Suprapubic skin (tissue), 4 donors: ENCODE results near the gene TMEM94. TPM values are rescaled to one million over a fixed set of nuclear protein-coding genes. Genes with fewer than 3 reads are reported as not detected.
A peak's percentile ranks its signal among the peaks of the same experiment; 100 is the strongest.
"Not testable (repeated sequence)": the region's sequence is repeated elsewhere in the genome, so short reads cannot be mapped to it uniquely, and the experiment has no call there.

Experiments used
- DNase-seq, 2 donors: peaks; one replicate each; pipeline ENCODE4 v3.0.0-alpha.2; 2019; ENCODE audit warnings: low spot score in 2 of 2
- H3K27ac ChIP-seq: fragments of 200-600 bp; sonication (generic); one replicate; pipeline ENCODE4 v1.5.1; 2019
- H3K27me3 ChIP-seq: fragments of 200-600 bp; sonication (generic); one replicate; pipeline ENCODE4 v1.5.1; 2019
- H3K36me3 ChIP-seq: fragments of 200-600 bp; sonication (generic); one replicate; pipeline ENCODE4 v1.5.1; 2019
- H3K4me1 ChIP-seq: fragments of 200-600 bp; sonication (generic); one replicate; pipeline ENCODE4 v1.5.1; 2019
- H3K4me3 ChIP-seq: fragments of 200-600 bp; sonication (generic); one replicate; pipeline ENCODE4 v1.5.1; 2019; ENCODE audit warnings: mild to moderate bottlenecking
- H3K9me3 ChIP-seq: fragments of 200-600 bp; sonication (generic); one replicate; pipeline ENCODE4 v1.5.1; 2019
- CTCF ChIP-seq, 2 donors: fragments of 200-600 bp in 1 of 2; fragments of 450-650 bp in 1 of 2; sonication (generic) in 1 of 2; IDR thresholded peaks; one replicate each; pipeline ENCODE4 v1.5.1; 2016 to 2019; ENCODE audit warnings: antibody characterized with exemption in 2 of 2, mild to moderate bottlenecking in 1 of 2, moderate library complexity in 1 of 2
- EP300 ChIP-seq: sonication (generic); formaldehyde crosslinking; IDR thresholded peaks from one replicate; pipeline ENCODE4 v1.6.1; 2017; ENCODE audit warnings: antibody characterized with exemption
- POLR2A ChIP-seq, 2 donors: fragments of 450-650 bp; IDR thresholded peaks; one replicate each; pipeline ENCODE4 v1.6.1; 2017; ENCODE audit warnings: antibody characterized with exemption in 2 of 2, mild to moderate bottlenecking in 2 of 2, moderate library complexity in 2 of 2
- POLR2AphosphoS5 ChIP-seq, 3 donors: sonication (generic); formaldehyde crosslinking; IDR thresholded peaks; one replicate each; pipeline ENCODE4 v1.6.1; 2017; ENCODE audit warnings: antibody characterized with exemption in 3 of 3
- WGBS: methylation state at CpG from one replicate; pipeline ENCODE4 v1.1.5; 2018; 5-methylcytosine and 5-hydroxymethylcytosine counted together
- total RNA-seq, 4 donors: library from RNA; depleted of rRNA; stranded (reverse); fragments of >200 nt; gene quantifications; one replicate each; pipeline ENCODE4 v1.1.0, GENCODE V29; 2016

Gene TMEM94
- total RNA-seq, 4 donors from 2014 or later: 50.0 to 147 (median 81.7) TPM

- Histone ChIP-seq H3K36me3 (no peaks in the 10 kb centered on the region), H3K27me3 (no peaks in the 10 kb centered on the region), H3K9me3 (no peaks in the 10 kb centered on the region), H3K4me3 (no peak overlapping the region), H3K27ac (no peak overlapping the region), H3K4me1 (peaks cover 12% of the 10 kb centered on the region)
- DNase-seq: no peak
- WGBS: 59% methylated on average over 10 of the region's 10 CpGs
- no peak for TF ChIP-seq POLR2AphosphoS5 (IDR thresholded peaks at IDR 0.05)
- TF ChIP-seq EP300: no peak
- TF ChIP-seq POLR2A (IDR thresholded peaks at IDR 0.05): no peak
- TF ChIP-seq CTCF (IDR thresholded peaks at IDR 0.05): no peak
Measured at GRCh38 chr17:75440738-75441448, 15.5 kb upstream of the TMEM94 start.

GRCh38 chr17:75442168-75443103, 14.0 kb upstream of the TMEM94 start:
- 79% methylated on average over 4 of the region's 4 CpGs for WGBS
- H3K27me3 ChIP-seq: no peaks in the 10 kb centered on the region
- TF ChIP-seq POLR2A (IDR thresholded peaks at IDR 0.05): no peak
- no peak for TF ChIP-seq CTCF (IDR thresholded peaks at IDR 0.05)
- TF ChIP-seq EP300: no peak
- no peak for TF ChIP-seq POLR2AphosphoS5 (IDR thresholded peaks at IDR 0.05)
- H3K4me1 ChIP-seq: peaks cover 12% of the 10 kb centered on the region
- H3K4me3 ChIP-seq: no peak overlapping the region
- H3K9me3 ChIP-seq: no peaks in the 10 kb centered on the region
- H3K27ac ChIP-seq: peak overlapping the region; percentile 22
- DNase-seq: no peak
- no peaks in the 10 kb centered on the region for H3K36me3 ChIP-seq

- TF ChIP-seq CTCF (IDR thresholded peaks at IDR 0.05) (no peak), EP300 (no peak), POLR2A (IDR thresholded peaks at IDR 0.05) (no peak), POLR2AphosphoS5 (IDR thresholded peaks at IDR 0.05) (no peak)
- H3K27ac ChIP-seq: no peak overlapping the region
- no peak overlapping the region for H3K4me3 ChIP-seq
- no peaks in the 10 kb centered on the region for H3K27me3 ChIP-seq
- H3K9me3 ChIP-seq: no peaks in the 10 kb centered on the region
- DNase-seq: no peak
- H3K4me1 ChIP-seq: peaks cover 12% of the 10 kb centered on the region
- no peaks in the 10 kb centered on the region for H3K36me3 ChIP-seq
- WGBS: 84% methylated on average over 3 of the region's 3 CpGs
Measured at GRCh38 chr17:75445296-75445695, 11.1 kb upstream of the TMEM94 start.

- H3K36me3 ChIP-seq, H3K9me3 ChIP-seq, H3K27ac ChIP-seq, H3K4me3 ChIP-seq, H3K27me3 ChIP-seq, DNase-seq: not testable (repeated sequence)
- peaks cover 12% of the 10 kb centered on the region for H3K4me1 ChIP-seq
- 91% methylated on average over 6 of the region's 6 CpGs for WGBS
Measured at GRCh38 chr17:75445896-75446295, 10.5 kb upstream of the TMEM94 start.

GRCh38 chr17:75447951-75448856, 8.2 kb upstream of the TMEM94 start:
- TF ChIP-seq CTCF (IDR thresholded peaks at IDR 0.05): no peak
- TF ChIP-seq POLR2A (IDR thresholded peaks at IDR 0.05): no peak
- TF ChIP-seq POLR2AphosphoS5 (IDR thresholded peaks at IDR 0.05): no peak
- 87% methylated on average over 17 of the region's 17 CpGs for WGBS
- Histone ChIP-seq H3K4me1 (peaks cover 12% of the 10 kb centered on the region), H3K9me3 (no peaks in the 10 kb centered on the region), H3K4me3 (no peak overlapping the region), H3K27me3 (no peaks in the 10 kb centered on the region), H3K27ac (no peak overlapping the region), H3K36me3 (no peaks in the 10 kb centered on the region)
- no peak for DNase-seq
